Colonic mucosa (tissue), 4 donors: ENCODE data around the gene HK3. TPM values are rescaled to one million over a fixed set of nuclear protein-coding genes. Genes with fewer than 3 reads are reported as not detected.

Experiments used
- DNase-seq: peaks from one replicate; pipeline ENCODE4 v3.0.0-alpha.2; 2020
- H3K27ac ChIP-seq: fragments of 200-600 bp; one replicate; pipeline ENCODE4 v1.8.0; 2021
- H3K27me3 ChIP-seq: fragments of 200-600 bp; one replicate; pipeline ENCODE4 v1.8.0; 2021
- H3K36me3 ChIP-seq: fragments of 200-600 bp; one replicate; pipeline ENCODE4 v1.8.0; 2021
- H3K4me1 ChIP-seq: fragments of 200-600 bp; one replicate; pipeline ENCODE4 v1.8.0; 2021; ENCODE audit warnings: mild to moderate bottlenecking
- H3K4me3 ChIP-seq: fragments of 200-600 bp; one replicate; pipeline ENCODE4 v1.8.0; 2021
- H3K9ac ChIP-seq, 2 donors: one replicate each; pipeline ENCODE4 v1.7.0; 2013; ENCODE audit warnings: control low read depth in 2 of 2, low read depth in 2 of 2, low read length in 2 of 2
- H3K9me3 ChIP-seq: fragments of 200-600 bp; one replicate; pipeline ENCODE4 v1.8.0; 2021
- intact Hi-C: fragments of 100-400 bp; cut with DNase I; formaldehyde crosslinking; loops from one replicate; pipeline ENCODE4 v1.14.1; 2022
- total RNA-seq, 2 donors: library from RNA; stranded (reverse); fragmentation: NEBNext Ultra II Directional in 1 of 2; extraction: Animal tissue kit (Norgen Biotek cat#: 25700) in 1 of 2; gene quantifications; one replicate each; pipeline ENCODE4 v1.2.1, GENCODE V29; 2021
- TF ChIP-seq, protein P1 (sequence below): fragments of 200-600 bp; IDR thresholded peaks from one replicate; pipeline ENCODE4 v1.8.0; 2022; ENCODE audit warnings: antibody characterized with exemption, mild to moderate bottlenecking
- donor health status: healthy.
- donor health status: DM: no; HTN: no; CAD: no.
- donor health status: DM: no; HTN: no; CAD: no.

HK3 gene
- total RNA-seq, 2 donors from 2014 or later = 1.6 to 3.0 TPM

DNA sequence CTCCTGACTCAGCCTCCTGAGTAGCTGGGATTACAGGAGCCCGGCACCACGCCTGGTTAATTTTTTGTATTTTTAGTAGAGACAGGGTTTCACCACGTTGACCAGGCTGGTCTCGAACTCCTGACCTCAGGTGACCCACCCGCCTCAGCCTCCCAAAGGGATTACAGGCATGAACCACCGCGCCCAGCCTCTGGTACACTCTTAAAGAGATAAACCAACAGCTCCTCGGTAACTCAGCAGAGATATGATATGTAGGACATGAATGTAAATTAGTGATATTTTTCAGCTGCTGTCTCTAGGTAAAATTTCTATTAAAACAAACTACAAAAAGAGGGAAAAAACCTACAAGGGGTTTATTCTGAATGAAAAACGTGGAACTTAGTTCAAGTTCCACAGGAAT, 42.8 kb upstream of the HK3 start:
- Histone ChIP-seq H3K27me3 (no peaks in the 10 kb centered on the region), H3K9ac (no peak overlapping the region), H3K27ac (no peak overlapping the region), H3K4me1 (no peaks in the 10 kb centered on the region), H3K9me3 (no peaks in the 10 kb centered on the region), H3K36me3 (peaks cover 12% of the 10 kb centered on the region), H3K4me3 (no peak overlapping the region)
- DNase-seq = no peak
- TF ChIP-seq, protein P1, sequence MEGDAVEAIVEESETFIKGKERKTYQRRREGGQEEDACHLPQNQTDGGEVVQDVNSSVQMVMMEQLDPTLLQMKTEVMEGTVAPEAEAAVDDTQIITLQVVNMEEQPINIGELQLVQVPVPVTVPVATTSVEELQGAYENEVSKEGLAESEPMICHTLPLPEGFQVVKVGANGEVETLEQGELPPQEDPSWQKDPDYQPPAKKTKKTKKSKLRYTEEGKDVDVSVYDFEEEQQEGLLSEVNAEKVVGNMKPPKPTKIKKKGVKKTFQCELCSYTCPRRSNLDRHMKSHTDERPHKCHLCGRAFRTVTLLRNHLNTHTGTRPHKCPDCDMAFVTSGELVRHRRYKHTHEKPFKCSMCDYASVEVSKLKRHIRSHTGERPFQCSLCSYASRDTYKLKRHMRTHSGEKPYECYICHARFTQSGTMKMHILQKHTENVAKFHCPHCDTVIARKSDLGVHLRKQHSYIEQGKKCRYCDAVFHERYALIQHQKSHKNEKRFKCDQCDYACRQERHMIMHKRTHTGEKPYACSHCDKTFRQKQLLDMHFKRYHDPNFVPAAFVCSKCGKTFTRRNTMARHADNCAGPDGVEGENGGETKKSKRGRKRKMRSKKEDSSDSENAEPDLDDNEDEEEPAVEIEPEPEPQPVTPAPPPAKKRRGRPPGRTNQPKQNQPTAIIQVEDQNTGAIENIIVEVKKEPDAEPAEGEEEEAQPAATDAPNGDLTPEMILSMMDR = no peak
- intact Hi-C loops = no loop called here

- Histone ChIP-seq H3K4me1 (no peaks in the 10 kb centered on the region), H3K9me3 (no peaks in the 10 kb centered on the region), H3K27ac (no peak overlapping the region), H3K36me3 (peaks cover 12% of the 10 kb centered on the region), H3K27me3 (no peaks in the 10 kb centered on the region), H3K9ac (no peak overlapping the region), H3K4me3 (no peak overlapping the region)
- DNase-seq = no peak
- intact Hi-C loops = no loop called here
- TF ChIP-seq, protein P1 = no peak
Measured at GRCh38 chr5:176938472-176938871, 39.3 kb upstream of the HK3 start.

DNA sequence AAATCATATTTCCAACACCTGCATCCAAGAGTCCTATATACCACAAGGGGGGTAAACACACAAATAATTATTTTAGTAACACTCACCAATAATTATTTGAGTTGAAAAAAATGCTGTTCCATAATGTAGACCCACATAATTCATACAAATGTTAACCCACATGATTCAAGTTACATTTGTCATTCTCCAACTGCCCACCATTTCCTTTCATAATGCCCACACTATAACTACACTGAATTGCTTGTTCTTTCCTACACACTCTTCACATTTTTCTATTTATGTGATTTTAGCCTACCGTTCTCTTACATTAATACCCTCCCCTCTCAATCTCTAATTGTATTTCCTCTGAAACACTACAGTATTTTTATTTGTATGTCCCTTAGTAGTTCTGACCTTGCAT, 35.9 kb upstream of the HK3 start:
- H3K4me1 ChIP-seq = no peaks in the 10 kb centered on the region
- intact Hi-C loops = no loop called here
- no peak for DNase-seq
- no peaks in the 10 kb centered on the region for H3K36me3 ChIP-seq
- no peak overlapping the region for H3K27ac ChIP-seq
- H3K9me3 ChIP-seq = no peaks in the 10 kb centered on the region
- H3K9ac ChIP-seq = no peak overlapping the region
- TF ChIP-seq, protein P1 = no peak
- no peaks in the 10 kb centered on the region for H3K27me3 ChIP-seq
- no peak overlapping the region for H3K4me3 ChIP-seq

DNA sequence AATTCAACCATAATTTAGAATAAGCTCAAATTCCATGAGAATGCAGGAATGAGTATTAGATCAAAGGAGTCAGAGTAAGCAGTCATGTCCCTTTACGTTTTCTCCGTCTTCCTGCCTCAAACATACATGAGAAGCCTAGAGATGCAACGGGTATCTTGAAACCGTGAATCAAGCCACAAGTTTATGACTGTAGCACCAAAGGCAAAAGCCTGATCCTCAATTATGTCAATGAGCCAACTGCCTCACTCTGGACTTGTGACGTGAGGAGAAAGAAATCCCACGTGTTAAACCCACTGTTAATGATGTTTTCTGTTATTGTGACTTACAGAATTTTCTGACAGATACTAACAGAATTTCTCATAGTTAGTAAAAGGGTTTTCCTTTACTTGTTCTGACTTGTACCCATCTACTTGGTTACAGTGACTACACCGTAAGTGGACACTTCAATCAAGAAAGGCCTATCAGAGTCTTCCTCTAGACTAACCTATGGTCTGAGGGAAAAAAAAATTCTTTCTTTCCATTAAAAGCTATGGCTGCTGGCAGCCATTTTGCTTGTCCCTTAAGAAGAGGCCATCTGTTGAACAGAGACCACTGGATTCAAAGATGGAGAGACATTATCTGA, 35.3 kb upstream of the HK3 start:
- H3K4me3 ChIP-seq = no peak overlapping the region
- no peak overlapping the region for H3K9ac ChIP-seq
- DNase-seq = no peak
- no peak overlapping the region for H3K27ac ChIP-seq
- H3K4me1 ChIP-seq = no peaks in the 10 kb centered on the region
- no peaks in the 10 kb centered on the region for H3K27me3 ChIP-seq
- H3K36me3 ChIP-seq = no peaks in the 10 kb centered on the region
- intact Hi-C loops = no loop called here
- no peaks in the 10 kb centered on the region for H3K9me3 ChIP-seq
- TF ChIP-seq, protein P1 = no peak

DNA sequence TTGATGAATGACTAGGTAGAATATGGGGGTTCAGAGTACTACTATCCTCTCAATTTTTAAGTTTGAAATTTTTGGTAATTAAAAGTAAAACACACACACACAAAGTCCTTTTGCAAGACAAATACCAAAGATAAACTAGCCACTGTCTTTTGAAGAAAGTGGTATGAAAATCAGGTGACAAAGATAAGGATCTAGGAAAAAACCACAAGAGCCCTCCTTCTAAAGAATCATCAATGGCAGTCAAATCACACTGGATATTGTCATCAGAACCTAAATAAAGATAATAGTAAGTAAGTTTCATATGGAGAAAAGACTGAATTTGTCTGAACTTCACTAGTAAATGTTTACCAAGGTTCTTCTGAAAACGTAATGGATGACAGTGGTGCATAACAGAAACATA, 30.5 kb upstream of the HK3 start:
- Histone ChIP-seq H3K27me3 (no peaks in the 10 kb centered on the region), H3K4me3 (no peak overlapping the region), H3K4me1 (no peaks in the 10 kb centered on the region), H3K36me3 (no peaks in the 10 kb centered on the region), H3K9ac (no peak overlapping the region), H3K9me3 (no peaks in the 10 kb centered on the region), H3K27ac (no peak overlapping the region)
- no peak for DNase-seq
- TF ChIP-seq, protein P1 = no peak
- intact Hi-C loops = no loop called here
